ENCODE results near the gene POPDC2.
A peak's percentile ranks its signal among the peaks of the same experiment; 100 is the strongest.
"Not testable (repeated sequence)": the region's sequence is repeated elsewhere in the genome, so short reads cannot be mapped to it uniquely, and the experiment has no call there.

The POPDC2 gene, protein sequence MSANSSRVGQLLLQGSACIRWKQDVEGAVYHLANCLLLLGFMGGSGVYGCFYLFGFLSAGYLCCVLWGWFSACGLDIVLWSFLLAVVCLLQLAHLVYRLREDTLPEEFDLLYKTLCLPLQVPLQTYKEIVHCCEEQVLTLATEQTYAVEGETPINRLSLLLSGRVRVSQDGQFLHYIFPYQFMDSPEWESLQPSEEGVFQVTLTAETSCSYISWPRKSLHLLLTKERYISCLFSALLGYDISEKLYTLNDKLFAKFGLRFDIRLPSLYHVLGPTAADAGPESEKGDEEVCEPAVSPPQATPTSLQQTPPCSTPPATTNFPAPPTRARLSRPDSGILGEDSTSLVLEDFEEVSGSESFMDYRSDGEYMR

DNA sequence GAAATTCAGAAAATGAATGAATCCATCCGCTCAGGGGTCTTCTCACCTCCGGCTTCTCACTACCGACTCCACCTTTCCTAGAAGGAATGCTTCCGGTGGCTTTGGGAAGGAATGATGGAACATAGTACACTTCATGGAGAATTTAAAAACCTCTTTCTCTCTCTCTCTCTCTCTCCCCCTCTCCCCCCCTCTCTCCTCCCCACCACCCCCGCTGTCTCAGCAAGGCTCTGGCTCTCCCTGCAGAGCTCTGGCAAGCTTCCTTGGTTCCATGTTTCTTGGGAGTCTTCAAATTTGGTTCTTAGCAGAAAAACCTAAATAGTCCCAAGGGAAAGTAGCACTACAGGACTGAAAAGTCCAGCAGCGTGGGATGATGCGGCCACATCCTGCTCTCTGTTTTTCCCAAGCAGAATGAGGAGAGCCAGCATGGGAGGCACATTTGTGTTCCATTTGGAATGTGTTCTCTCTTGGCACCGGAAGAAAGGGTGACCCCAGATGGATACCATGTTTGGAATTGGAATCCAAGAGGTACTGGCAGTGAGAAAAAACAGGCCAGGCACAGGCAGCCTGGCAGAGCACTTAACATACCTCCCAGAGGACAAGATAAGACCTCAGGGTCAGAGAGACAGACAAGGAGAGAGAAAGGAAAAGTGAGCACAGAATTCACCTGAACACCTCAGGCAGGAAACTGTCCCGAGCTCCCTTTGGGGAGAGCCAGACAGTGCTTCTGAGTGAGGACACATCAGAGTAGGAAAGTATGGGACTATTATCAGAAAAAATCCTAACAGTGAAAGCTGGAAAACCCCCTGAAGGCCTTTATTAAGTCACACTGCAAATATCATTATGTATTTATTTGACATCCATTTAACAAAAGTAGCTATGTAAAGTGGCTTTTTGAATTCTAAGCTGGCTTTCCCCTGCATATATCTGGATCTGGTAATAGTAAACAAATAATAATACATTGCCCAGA lies at the start of gene POPDC2:
POPDC2 (minus strand) TSS at position 116 of the 967 bp plus-strand sequence. CDS start 166 bp downstream, outside the sequence.
- no peak for DNase-seq

GRCh38 chr3:119703820-119704531 lies 43.6 kb upstream of the POPDC2 start:
- no peak for DNase-seq

DNA sequence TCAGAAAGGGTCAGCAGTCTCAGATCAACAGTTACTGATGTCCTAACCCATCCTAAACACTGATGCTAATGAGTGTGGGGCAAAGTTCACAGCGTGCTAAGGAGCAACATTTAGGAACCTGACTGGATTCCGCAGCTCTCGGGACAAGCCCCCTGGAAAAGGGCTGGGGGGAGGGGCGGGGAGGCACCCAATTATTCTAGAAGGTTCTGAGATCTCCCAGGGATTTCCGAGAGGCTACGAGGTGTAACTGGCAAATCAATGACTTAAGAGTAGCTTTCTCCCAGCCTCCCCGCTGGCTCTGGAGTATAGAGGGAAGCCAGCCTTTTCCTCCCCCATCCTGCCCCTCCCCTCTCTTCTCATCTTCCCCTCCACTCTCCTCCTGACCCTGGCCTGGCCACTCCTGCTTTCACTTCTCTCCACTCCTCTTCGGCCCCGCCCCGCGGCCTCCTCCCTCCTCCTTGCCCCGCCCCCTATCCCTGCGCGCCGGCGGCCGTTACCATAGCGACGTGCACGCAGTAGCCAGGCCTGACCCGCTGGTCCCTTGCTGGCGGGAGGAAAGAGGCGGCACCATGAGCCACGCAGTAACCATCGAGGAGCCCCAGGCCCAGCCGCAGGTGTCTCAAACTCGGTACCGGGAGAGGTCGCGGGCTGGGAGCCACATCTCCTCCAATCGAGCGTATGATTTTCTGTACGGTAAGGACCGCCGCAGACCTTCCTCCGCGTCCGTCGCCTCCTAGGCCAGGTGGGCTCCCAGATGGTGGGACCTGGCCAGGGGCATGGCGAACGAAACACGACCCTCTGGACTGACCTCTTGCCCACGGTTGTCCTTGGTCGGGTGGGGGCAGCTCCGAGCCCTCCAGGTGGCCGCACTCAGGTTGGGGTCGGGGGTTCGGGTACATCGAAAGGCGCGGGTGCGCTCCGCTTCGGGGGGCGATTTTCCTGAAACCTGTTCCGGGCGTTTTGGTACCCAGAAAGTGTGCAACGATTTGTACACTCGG lies 42.4 kb upstream of the POPDC2 start, which contains the start of gene CFAP91:
CFAP91 (plus strand) TSS at position 493 of the 998 bp plus-strand sequence; CDS start at position 570, 77 bp downstream.
- DNase-seq, result peak; percentile 69

- DNase-seq, result no peak
These were observed 40.7 kb upstream of the POPDC2 start for GRCh38 chr3:119700920-119701734.

- no peak for DNase-seq
These were observed 40.0 kb upstream of the POPDC2 start for GRCh38 chr3:119700269-119700919.

DNA sequence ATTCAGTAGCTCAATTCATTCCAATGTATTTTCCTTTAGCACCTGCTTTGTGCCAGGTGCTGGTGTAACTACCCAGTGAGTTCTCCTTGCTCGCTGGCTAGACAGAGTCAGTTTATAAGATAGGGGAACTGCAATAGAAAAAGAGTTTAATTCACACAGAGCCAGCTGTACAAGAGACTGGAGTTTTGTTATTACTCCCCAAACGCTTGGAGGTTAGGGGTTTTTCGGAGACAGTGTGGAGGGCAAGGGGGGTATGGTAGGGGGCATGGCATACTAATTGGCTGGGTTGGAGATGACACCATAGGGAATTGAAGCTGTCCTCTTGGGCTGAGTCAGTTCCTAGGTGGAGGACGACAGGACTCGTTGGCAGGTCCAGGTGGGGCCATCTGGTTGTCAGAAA lies 37.0 kb upstream of the POPDC2 start:
- DNase-seq, result no peak

DNA sequence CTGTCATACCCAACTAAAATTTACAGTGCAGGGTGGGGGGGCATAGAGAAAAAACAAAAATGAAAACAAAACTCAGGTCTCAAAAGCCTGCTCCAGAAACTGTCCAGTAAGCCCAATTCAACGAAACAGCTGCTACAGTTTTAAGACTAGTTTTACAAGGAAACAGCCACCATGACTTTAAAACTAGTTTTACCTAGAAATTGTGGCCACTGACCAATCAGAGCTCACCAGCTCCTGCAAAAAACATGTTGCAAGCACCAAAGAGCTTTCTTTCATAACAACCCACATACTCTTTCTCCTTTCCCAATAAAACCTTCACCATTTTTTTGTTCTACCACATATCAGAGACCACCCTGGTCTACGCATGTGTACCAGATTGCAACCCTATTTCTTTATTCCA lies 35.1 kb upstream of the POPDC2 start:
- no peak for DNase-seq

DNA sequence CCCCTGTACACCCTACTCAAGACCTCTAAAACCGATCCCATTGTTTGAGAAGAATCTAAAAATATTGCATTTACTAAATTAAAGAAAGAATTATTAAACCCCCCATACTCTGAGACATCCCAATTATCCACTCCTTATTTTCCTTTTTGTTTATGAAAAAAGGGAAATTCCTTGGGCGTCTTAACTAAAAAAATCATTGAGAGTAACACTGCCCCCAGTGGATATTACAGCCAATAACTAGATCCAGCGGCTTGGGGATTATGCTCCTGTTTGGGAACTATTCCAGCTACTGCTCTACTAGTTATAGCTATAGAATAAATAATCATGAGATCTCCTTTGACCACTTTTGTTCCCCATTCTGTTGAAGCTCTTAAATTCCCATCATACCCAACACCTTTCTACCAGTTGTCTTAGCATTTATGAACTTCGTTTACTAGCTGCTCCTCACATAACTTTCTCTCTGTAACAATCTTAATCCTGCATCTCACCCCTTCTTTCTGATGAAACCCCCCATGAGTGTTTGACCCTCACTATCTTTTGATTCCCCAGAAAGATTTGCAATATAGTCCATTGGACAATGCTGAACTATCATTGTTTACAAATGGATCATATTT lies 29.8 kb upstream of the POPDC2 start:
- no peak for DNase-seq

GRCh38 chr3:119683421-119683820 lies 23.0 kb upstream of the POPDC2 start:
- no peak for DNase-seq

DNA sequence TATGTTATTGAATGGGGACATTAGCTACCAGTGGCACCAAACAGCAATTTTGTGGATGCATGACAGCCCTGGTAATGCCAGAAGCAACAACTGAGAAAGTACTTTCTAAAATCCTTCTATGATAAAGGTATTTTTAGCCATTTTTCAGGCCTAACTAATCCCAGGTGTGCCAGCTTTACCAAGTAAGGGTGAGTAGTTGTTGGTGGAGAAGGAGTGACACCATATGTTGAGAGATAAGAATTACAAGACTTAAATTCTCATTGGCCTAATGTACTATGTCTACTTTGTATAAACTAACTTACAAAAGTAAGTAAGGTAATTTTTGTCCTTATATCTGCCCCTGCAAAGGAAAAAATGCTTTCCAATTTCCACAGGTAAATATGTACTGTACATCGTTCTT lies 20.9 kb upstream of the POPDC2 start:
- DNase-seq, result no peak

GRCh38 chr3:119679874-119680273 lies 19.5 kb upstream of the POPDC2 start:
- DNase-seq, result no peak

DNA sequence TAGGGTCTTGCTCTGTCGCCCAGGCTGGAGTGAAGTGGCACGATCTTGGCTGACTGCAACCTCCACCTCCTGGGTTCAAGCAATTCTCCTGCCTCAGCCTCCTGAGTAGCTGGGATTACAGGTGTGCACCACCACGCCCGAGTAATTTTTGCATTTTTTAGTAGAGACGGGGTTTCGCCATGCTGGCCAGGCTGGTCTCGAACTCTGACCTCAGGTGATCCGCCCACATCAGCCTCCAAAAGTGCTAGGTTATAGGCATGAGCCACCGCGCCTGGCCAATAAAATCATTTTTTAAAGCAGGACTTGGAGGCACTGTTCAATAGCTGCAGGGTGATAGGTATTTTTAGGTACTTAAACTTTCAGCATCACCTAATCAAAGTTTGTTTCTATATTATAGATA lies 17.8 kb upstream of the POPDC2 start:
- DNase-seq, result not testable (repeated sequence)

DNA sequence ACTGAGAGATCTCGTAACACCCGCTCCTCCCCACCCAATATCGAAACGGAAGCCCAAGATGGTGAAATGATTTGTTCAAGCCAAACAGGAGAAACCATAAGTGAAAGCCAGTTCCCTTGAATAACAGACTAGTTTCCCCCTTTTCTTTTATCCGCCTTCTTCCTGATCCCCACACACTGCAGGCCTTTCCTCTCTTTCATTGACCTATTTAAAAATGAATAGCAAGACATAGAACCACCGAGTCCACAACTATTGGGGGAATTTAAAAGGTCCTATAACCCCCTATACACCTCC lies 17.2 kb upstream of the POPDC2 start:
- no peak for DNase-seq

DNA sequence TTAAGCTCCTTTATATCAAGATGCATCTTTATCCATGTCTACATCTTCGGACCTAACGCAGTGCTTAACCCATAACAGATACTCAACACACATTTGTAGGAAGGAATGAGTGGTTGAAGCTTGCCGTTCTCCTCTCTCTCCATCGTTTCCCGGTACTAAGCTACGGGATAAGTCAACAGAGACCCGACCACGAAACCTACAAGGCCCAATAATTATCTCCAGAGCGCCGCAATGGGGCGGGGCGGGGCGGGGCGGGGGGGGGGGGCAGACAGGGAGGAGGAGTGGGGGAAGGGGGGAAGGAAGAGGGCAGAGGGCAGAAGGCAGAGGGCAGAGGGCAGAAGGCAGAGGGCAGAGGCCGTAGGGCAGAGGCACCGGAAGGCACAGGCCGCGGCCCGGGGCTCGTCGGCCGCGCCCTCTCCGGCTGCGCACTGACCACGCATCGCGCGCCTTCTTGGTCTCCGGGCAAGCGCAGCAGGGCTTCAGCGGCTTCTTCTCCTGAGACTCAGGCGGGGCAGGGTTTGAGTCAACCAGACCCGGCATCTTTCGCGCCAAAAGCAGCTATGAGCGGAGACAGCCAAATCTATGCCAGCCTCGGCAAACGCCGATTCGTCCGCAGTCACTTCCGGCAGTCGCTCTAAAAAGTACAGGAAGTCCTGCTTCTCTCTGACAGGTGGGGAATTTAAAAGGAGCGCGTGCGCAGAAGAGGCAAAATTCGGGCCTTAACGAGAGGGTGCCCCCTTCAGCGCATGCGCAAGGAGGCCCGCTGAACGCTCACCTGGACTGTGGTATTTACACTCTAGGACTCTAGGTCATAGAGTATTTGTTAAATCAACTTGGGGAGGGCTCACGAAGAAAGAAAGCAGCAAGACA lies 16.6 kb upstream of the POPDC2 start, which contains the start of gene COX17:
COX17 (minus strand) TSS at position 636 of the 870 bp plus-strand sequence; CDS start at position 540, 96 bp downstream.
- DNase-seq, result peak; percentile 92

GRCh38 chr3:119676020-119676419 lies 15.6 kb upstream of the POPDC2 start:
- DNase-seq, result no peak

DNA sequence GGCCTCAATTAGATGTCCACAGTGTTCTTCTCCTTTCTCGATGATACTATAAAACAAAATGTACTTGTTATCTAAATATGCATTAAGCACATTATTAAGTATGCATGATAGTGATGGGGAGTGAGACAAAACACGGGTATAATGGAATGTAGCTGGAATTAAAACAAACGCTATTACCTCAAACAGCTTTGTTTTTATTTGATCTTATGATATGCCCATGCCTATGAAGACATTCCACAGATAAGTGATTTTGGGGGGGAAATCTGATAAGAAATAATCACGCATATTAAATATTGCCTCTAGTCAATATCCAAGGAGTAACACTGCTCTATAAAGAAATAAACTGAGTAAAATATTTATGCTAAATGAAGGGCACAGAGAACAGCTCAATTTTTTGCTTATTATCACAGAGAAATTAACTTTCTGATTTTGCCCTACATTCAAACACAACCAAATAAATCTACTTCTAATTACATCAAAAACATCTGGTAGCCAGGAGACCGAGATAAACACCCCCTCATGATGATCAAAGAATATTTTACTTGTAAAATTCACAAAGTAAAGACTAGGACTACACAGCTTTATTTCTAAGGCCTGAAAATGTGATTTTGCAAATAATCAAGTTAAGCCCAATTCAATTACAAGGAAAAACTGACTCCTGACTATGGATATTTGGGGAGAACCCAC lies 14.9 kb upstream of the POPDC2 start:
- no peak for DNase-seq

DNA sequence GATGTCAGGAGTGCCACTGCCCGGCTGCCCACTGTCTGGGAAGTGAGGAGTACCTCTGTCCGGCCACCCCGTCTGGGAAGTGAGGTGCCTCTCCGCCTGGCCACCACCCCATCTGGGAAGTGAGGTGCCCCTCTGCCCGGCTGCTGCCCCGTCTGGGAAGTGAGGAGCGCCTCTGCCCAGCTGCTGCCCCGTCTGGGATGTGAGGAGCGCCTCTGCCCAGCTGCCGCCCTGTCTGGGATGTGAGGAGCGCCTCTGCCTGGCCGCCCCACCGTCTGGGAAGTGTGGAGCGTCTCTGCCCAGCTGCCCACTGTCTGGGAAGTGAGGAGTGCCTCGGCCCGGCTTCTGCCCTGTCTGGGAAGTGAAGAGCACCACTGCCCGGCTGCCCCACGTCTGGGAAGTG lies 13.5 kb upstream of the POPDC2 start:
- no peak for DNase-seq

DNA sequence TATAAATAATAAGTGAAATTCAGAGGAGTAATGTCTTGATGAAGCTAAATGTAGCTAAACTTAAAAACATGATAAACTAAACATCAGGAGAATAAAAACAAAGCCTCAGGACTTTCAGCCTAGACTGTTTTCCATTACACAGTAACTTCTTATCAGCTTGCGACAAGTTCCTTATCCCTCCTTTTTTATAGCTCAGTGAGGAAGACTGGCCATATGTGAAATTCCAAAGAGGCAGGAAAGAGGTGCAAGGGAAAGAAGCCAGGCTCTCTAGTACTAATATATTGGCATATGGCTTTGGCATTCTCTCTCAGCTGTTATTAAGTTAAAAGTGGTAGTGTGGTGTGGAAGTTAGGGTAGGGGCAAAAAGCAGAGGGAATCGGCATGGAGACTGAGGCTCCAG lies 12.4 kb upstream of the POPDC2 start:
- no peak for DNase-seq

Data from activated effector memory CD4-positive, alpha-beta T cell treated with Interleukin-2 at 50 U/mL for 16 hours (primary cell).